Kidney capillary endothelial cell (primary cell): ENCODE measurements around the gene SNRPE.
"Not testable (repeated sequence)": the region's sequence is repeated elsewhere in the genome, so short reads cannot be mapped to it uniquely, and the experiment has no call there.

ENCODE experiments used
- DNase-seq: peaks from one replicate; pipeline ENCODE4 v3.0.0-alpha.2; 2018; ENCODE audit warnings: low spot score

The SNRPE gene

DNA sequence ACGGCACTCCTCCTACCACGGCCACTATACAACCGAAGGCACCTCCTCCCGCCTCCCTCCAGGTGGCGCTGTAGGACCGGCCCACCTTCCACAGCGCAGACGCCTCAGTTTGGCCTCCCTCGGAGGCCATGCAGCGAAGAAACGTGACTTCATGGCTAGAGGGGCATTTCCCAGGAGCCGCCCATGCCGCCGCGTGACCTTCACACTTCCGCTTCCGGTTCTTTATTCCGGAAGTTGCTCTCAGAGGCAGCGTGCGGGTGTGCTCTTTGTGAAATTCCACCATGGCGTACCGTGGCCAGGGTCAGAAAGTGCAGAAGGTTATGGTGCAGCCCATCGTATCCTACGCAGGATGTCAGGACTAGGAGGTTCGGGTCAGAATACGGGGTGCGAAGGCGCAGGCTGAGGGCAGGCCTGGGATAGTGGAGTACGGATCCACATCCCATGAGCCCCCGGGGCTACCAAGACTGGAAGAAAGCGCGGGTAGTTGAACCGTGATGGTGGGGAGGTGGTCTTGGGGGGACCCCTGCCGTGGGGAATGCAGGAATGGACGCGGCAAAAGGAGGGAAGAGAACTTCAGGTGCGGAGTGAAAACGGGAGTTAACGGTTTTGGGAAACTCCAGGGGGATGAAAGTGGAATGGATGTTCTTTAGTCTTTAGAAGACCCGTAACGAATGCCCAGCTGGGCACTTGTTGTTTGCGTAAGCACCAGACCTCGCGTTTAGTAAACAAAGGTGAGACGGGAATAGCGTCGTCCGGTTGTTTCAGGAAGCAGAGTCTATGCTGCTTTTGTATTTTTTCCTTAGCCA is at the start of gene SNRPE:
Gene SNRPE, plus strand, starts transcription at position 221 of the 806 bp plus-strand sequence. Its CDS starts 61 bp downstream, at position 282.
- peak; percentile 99 for DNase-seq

DNA sequence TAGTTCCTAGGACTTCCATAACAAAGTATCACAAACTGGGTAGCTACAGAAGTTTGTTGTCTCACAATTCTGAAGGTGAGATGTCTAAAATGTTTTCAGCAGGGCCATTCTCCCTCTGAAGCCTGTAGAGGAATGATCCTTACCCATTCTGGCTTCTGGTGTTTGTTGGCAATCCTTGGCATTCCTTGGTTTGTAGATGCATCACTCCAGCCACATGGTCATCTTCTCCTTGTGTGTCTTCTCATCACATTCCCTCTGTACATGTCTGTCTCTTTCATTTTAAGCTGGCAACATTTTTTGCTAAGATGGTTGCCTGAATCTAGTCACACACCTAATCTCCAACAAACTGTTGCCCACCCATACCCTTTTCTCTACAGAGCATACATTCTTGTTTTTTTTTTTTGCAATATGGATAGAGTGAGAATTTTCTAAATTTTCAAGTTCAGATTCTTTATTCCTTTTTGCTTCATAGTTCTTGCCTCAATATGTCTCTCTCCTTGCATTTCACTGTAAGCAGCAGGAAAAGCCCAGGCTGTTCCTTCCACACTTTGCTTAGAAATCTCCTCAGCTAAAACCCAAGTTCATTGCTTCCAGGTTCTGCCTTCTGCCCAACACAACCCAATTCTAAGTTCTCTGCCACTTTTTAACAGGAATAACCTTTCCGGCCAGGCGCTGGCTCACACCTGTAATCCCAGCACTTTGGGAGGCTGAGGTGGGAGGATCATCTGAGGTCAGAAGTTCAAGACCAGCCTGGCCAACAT is 47.6 kb upstream of the SNRPE start:
- DNase-seq, result no peak

DNA sequence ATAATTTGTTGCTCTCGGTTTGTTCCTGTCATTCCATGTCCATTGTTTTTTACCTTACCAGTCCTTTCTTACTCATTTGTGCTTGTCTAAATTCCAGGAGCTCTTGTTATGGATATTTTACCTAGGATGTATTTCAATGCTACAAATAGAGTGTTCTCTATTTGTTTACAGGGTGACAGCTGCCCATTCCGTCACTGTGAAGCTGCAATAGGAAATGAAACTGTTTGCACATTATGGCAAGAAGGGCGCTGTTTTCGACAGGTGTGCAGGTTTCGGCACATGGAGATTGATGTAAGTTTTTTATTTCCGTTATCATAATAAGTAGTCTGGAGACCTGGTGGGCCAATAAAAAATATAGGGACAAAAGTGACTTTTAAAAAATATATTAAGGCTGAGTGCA is 43.0 kb upstream of the SNRPE start:
- no peak for DNase-seq

DNA sequence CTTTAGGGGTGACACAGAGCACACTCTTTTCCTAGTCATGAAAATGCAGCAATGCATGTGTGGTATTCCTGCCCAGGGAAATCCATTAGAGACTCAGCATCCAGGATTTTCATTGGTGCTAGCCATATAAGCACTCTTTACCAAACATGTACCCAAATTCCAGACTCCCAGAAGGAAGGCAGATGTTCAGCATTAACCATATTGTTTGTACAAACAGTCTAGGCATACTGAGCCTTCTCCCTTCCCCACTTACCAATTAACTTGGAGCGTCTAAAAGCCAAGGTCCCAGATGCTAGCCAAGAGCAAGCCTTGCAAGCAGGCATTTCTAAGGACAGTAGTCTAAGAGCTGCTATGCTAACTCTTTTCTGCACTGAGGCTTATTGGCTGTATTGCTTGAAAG is 38.1 kb upstream of the SNRPE start:
- no peak for DNase-seq

DNA sequence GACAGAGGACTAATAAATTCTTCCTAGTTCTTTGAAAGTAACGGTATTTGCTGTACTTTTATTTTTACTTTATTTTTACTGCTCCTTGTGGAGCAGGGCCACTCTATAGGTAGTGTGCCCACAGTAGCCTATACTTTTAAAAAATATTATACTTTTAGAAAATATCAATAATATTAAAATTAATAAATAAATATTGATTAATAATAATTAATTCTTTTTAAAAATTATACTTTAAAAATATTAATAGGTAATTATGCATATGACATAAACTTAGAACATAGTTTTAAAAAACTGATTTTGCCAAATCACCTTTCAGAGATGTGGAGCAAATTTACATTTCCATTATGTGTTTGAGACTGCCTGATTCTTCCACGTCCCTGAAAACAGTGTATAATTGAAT is 35.2 kb upstream of the SNRPE start:
- DNase-seq, result no peak

DNA sequence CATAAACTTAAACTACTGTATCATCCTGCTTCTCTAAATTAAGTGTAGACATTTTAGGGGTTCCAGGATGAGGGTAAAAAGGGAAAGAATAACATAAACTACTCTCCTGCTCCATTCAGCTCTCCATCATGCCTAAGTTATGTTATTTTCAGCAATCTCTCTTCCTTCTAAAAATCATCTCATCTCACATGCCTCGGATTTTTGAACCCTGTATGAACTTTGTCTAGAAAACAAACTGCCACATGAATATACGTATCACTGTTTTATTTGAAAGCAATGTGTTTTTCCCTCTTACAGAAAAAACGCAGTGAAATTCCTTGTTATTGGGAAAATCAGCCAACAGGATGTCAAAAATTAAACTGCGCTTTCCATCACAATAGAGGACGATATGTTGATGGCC is 33.4 kb upstream of the SNRPE start:
- DNase-seq, result no peak

DNA sequence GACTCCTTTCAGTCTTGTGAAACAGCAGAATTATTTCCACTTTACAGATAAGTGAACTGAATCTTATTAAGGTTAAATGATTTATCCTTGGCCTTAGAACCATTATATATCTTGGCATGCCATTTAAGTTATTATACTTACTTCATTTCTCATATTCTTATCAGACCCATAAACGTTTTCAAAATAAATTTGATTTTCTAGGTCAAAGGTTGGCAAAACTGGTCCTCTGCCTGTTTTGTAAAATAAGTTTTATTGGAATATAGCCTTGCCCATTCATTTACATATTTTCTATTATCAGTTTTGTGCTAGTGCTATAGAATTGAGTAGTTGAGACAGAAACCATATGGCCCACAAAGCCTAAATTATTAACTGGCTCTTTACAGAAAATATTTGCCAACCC is 32.9 kb upstream of the SNRPE start:
- no peak for DNase-seq

DNA sequence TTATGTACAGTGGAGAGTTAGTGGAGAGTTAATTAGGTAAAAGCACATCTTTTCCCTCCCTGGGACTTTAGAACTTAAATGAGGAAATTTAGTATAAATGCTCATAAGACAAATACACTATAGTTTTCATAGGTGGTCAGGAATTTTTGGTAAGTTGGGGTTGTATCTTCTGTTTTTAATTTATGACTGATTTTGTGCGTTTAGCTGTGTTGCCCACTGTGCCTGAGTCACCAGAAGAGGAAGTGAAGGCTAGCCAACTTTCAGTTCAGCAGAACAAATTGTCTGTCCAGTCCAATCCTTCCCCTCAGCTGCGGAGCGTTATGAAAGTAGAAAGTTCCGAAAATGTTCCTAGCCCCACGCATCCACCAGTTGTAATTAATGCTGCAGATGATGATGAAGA is 32.2 kb upstream of the SNRPE start:
- DNase-seq, result not testable (repeated sequence)

DNA sequence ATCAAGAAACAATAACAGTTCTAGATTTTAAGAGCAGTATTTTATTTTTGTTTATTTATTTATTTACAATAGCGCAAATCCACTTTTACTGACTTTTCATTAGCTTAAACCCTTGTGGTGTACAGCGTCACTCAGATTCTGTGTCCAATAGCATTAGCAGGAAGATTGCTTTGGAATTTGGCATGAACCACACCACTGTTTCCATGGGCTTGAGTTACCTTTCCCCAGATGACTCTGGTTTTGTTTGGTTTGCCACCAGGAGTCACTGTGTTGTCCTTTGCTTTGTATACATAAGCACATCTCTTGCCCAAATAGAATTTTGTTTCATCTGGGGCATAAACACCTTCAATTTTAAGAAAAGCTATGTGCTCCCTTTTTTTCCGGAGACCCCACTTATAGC is 25.9 kb upstream of the SNRPE start:
- DNase-seq, result no peak

DNA sequence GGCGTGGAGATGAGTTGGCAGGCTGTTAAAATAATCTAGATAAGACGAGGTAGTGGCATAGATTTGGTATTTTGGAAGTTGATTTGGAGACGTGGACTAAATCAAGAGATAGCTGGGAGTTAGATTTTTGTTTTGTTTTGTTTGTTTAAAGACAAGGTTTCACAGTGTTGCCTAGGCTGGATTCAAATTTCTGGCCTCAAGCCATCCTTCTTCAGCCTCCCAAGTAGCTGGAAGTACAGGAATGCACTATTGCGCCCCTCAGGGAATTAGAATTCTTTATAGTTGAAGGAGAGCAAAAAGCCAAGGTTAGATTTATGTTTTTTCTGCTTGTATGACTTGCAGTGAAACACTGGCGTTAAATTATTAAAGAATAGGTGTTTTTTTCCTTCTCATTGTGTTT is 22.3 kb upstream of the SNRPE start:
- DNase-seq, result no peak

DNA sequence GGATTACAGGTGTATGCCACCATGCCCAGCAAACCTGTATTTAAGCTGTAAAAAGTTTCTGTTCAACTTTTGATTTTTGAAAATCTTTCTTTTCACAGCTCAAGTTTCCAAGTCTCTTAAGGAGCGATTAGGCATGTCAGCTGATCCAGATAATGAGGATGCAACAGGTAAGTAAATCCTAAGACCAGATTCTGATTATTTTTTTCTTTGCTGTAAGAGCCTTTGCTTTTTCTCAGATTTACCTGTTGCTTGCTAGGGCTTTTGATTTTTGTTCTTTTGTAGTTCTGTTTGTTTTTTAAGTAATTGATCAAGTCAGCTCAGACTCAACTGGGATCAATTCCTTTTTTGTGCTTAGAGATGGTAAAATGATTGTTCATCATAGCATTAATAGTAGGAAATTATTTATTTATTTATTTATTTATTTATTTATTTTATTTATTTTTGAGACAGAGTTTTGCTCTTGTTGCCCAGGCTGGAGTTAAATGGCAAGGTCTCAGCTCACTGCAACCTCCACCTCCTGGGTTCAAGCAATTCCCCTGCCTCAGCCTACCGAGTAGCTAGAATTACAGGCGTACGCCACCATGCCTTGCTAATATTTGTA is 21.1 kb upstream of the SNRPE start:
- DNase-seq, result no peak

DNA sequence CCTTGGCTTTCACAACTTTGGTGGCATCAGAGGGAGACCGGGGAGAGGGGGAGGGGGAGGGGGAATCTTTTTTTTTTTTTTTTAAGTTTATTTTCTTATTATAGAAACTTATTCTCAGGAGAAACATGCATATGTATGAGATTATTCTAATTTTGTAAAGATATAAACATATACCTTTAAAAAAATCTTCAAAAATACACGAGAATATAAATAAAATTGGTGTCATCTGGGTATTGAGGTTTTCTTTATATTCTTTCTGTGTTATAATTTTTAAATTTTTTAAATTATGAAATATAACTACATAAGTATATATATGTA is 18.9 kb upstream of the SNRPE start:
- DNase-seq, result no peak

DNA sequence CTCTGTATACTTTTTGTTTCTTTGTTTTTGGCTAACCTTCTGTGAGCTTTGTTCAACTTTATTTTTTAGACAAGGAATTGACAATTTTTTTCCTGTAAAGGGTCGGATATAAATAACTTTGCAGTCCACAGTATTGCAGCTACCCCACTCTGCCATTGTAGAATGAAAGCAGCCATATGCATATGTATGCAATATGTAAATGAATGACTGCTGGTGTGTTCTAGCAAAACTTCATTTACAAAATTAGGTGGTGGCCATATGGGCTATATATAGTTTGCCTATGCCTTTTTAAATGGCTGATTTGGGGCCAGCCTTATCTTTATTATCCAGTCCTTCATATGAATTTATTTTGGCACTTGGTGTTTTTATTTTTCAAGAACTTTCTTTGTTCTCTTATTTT is 18.0 kb upstream of the SNRPE start:
- no peak for DNase-seq

DNA sequence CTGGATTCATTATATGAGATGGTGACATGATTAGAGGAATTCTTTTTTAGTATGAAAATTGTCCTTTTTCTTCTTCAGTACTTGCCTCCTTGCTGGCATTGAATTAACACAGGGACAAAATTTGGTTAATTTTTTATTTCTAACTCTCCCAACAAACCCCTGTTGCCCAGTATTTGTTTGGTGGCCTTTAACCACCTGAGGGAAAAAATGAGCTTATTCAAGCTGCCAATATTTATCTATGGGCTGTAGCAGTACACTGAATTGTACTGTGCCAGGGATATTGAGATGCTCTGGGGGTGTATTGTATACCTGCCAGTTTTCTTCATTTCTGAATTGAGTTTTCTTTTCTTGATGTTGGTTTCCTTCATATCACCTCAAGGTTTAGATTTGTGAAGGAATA is 8.3 kb upstream of the SNRPE start:
- DNase-seq, result not testable (repeated sequence)

DNA sequence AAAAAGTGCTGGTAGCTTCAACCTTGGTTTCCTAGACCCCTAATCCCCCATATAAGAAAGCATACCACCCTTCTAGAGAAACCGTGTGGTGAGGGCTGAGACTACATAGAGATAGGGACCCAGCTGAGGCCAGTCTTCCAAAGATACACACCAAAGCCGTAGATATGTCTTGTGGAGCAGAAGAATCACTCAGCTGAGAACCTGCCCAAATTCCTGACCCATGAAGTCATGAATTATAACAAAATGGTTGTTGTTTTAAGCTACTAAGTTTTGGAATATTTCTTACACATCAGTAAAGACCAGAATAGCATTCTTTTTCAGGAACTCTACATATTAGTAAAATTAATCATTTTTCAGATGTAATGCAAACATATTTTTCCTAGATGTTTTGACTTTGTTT is 3.3 kb upstream of the SNRPE start:
- peak; percentile 25 for DNase-seq

DNA sequence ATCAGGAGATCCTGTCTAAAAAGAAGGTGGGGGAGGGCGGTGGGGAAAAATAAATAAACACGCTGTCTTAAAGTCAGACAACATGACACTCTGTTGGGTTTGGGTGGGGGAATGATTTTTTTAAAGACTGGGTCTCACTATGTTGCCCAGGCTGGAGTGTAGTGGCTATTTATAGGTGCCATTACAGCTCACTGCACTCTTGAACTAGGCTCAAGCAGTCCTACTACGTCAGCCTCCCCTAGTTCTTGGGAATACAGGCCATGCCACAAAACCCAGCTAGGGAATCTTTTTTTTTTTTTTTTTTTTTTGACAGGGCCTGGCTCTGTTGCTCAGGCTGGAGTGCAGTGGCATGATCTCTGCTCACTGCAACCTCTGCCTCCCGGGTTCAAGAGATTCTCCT is 2.4 kb upstream of the SNRPE start:
- DNase-seq, result no peak

DNA sequence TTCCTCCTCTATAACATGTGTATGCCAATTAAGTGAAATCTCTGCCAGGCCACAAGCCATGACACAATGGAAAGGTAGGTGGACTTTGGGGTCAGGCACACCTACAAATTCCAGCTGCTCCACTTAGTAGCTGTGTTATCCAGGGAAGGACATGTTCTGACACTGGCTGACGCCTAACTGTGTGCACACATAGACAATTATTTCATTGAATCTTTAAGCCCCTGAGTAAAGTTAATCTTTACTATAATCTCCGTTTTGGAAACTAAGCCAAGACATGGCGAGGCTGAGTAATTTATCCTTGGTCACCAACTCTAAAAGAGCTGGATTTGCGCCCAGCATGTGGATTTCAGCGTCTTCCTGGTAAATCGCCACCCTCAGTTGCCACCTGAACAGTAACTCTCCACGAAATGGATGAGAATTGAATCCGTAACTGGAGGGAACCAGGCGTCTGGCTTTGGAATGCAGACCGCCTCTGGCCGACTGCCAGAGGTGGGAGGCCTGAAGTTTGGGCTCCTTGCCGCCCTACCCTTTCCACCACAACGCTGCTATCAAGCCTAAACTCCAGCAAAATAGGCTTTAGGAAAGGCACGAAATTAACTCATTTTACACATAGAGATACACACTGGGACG is 888 bp upstream of the SNRPE start:
- no peak for DNase-seq

DNA sequence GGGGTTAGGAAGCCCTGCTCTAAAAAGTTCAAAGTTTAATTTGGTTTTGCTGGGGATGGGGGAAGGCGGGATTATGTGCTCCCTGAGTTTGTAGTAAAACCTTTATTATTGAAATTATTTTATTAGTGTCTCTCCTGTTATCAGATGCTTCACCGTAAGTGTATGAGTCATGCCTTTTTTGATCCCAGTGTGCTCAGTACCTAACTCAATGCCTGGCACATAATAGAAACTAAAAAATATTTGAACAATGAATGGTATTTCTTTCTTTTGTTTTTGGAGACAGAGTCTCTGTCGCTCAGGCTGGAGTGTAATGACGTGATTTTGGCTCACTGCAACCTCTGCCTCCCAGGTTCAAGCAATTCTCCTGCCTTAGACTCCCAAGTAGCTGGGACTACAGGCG is 6.4 kb downstream of the SNRPE start:
- no peak for DNase-seq

DNA sequence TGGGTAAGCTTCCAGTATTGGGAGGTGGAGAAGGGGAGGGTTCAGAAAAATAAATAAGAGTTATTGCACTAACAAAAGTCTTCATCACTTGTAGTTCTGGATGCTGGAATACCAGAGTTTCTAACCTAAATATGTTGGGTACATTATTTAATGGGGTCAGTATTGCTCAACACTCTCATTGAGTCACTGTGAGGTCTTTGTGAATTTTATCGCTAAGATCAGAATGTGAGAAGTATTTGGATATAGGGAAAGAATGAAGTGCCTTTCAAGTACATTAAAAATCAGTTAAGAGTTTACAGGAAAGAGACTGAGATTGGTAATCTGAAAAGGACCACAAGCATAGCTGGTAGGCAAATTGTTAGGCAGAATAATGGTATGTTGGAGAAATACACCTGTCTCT is 8.8 kb downstream of the SNRPE start:
- no peak for DNase-seq

DNA sequence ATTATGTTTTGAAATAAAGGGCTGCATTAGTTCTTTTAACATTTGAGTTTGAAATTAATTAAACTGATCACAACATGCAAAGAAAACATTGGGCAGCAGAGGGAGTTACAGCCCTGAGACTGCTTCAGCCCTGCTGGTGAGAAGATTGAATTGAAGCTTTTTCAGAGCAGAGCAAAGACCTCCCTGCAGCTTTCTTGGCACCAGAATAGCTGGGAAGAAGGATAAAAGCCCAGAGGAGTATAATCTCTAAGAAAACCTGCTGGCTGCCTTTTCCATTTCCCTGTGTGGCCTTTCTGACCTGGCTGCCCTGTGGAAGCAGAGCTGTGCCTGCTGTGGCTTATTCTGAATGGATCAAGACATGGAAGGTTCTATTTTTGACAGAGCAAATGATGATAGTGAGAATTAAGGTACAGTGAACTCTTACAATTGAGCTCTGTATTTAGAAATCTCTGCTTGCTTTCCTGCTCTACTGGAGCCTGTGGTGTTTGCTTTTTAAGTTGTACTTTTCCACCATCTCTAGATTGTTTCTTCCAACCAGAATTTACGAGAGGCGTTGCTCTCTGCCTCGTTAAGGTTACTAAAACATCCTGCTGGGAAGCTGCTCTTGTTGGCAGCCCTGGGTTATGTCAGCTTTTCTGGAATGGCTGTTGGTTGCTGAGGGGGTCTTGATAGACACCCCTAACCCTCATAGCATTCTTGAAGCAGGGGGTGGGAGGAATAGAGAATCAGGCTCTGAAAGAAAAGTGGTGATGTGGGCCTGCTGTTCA is 9.9 kb downstream of the SNRPE start:
- DNase-seq, result peak; percentile 64

DNA sequence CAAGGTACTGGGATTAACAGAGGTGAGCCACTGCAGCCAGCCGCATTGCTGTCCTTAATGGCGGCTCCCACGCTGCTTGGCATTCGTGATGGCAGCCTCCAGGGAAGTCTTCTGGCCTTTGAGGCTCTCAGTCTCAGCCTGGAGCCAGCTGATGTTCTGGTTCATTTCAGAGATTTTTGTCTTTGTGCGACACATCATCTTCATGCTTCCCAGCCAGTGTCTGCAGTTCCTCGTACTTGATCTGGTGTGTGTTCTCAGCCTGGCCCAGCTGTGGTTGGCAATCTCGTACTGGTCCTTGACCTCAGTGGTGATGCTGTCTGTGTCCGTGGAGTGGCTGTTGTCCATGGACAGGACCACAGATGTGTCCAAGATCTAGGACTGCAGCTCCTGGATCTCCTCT is 11.7 kb downstream of the SNRPE start:
- DNase-seq, result no peak

DNA sequence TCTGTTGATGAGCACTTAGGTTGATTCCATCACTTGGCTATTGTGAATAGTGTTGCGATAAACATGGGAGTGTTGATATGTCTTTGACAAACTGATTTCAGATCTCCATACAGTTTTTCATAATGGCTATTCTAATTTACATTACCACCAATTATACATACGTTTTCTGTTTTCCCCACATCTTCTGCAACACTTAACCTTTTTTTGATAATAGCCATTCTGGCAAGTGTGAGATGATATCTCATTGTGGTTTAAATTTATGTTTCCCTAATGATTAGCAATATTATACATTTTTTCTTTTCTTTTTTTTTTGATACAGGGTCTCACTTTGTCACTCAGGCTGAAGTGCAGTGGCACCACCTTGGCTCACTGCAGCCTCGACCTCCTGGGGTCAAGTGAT is 17.0 kb downstream of the SNRPE start:
- no peak for DNase-seq
